ENCODE data around the gene ATF6B. TPM values are rescaled to one million over a fixed set of nuclear protein-coding genes. Genes with fewer than 3 reads are reported as not detected.

Gene ATF6B
- total and polyA plus RNA-seq, 2 of the 13 experiments (the other 11 are each of a cell fraction or from before 2014, with no cell fraction given) = 18.1 to 44.0 TPM

- TF ChIP-seq ZNF704 (CRISPR knock-in tag; IDR thresholded peaks at IDR 0.05; ENCODE audit: borderline replicate concordance) (peak; percentile 73; the same call in 1 of the 2 replicates), ELF3 (CRISPR knock-in tag; IDR thresholded peaks at IDR 0.05) (peak; percentile 82), BORCS8-MEF2B (CRISPR knock-in tag; IDR thresholded peaks at IDR 0.05) (peak; percentile 76), TCF12 (IDR thresholded peaks at IDR 0.05) (no peak), TCF12 (CRISPR knock-in tag; IDR thresholded peaks at IDR 0.05) (0 out of 2 replicates have a peak, but pooled peaks have one; percentile 68), ISL2 (CRISPR knock-in tag; IDR thresholded peaks at IDR 0.05) (no peak; the same call in 1 of the 2 replicates), PHF8 (CRISPR knock-in tag; IDR thresholded peaks at IDR 0.05) (peak; percentile 78), ZBTB7B (CRISPR knock-in tag; IDR thresholded peaks at IDR 0.05) (peak; percentile 66; the same call in 1 of the 2 replicates), KDM2A (CRISPR knock-in tag; IDR thresholded peaks at IDR 0.05; ENCODE audit: borderline replicate concordance, low read depth) (peak; percentile 82; the same call in 1 of the 2 replicates), HNRNPLL (IDR thresholded peaks at IDR 0.05; ENCODE audit: low read depth, low read length, poor library complexity, severe bottlenecking) (peak; percentile 33), ZNF441 (CRISPR knock-in tag; IDR thresholded peaks at IDR 0.05; ENCODE audit: borderline replicate concordance) (peak; percentile 59; the same call in 1 of the 2 replicates), MLX (CRISPR knock-in tag; IDR thresholded peaks at IDR 0.05) (0 out of 2 replicates have a peak, but pooled peaks have one; percentile 22), ZNF614 (CRISPR knock-in tag; IDR thresholded peaks at IDR 0.05; ENCODE audit: borderline replicate concordance) (peak; percentile 70; the same call in 1 of the 2 replicates), ZKSCAN1 (IDR thresholded peaks at IDR 0.05; ENCODE audit: low read length) (no peak), SNAI1 (CRISPR knock-in tag; IDR thresholded peaks at IDR 0.05; ENCODE audit: borderline replicate concordance) (0 out of 2 replicates have a peak, but pooled peaks have one; percentile 94), ZNF333 (CRISPR knock-in tag; IDR thresholded peaks at IDR 0.05; ENCODE audit: borderline replicate concordance) (0 out of 2 replicates have a peak, but pooled peaks have one; percentile 90), TFAP4 (IDR thresholded peaks at IDR 0.05; ENCODE audit: borderline replicate concordance, low read depth) (peak; percentile 74; the same call in 1 of the 2 replicates), KLF16 (CRISPR knock-in tag; IDR thresholded peaks at IDR 0.05) (peak in 1 of 2 experiments; percentile 67; a peak in 1 of 4 replicates), SUZ12 (IDR thresholded peaks at IDR 0.05; ENCODE audit: low read depth, low read length) (peak; percentile 32; the same call in 1 of the 2 replicates), GABPA (IDR thresholded peaks at IDR 0.05; ENCODE audit: low read depth, low read length) (peak; percentile 37), GABPA (CRISPR knock-in tag; IDR thresholded peaks at IDR 0.05; ENCODE audit: low read depth) (peak; percentile 85), ARNTL (CRISPR knock-in tag; IDR thresholded peaks at IDR 0.05) (peak; percentile 77), MEIS1 (CRISPR knock-in tag; IDR thresholded peaks at IDR 0.05; ENCODE audit: borderline replicate concordance) (0 out of 2 replicates have a peak, but pooled peaks have one; percentile 57), ZNF616 (CRISPR knock-in tag; IDR thresholded peaks at IDR 0.05; ENCODE audit: low read depth) (0 out of 2 replicates have a peak, but pooled peaks have one; percentile 28), DBP (CRISPR knock-in tag; IDR thresholded peaks at IDR 0.05; ENCODE audit: not compliant biosample characterization) (peak; percentile 7)
Observed at GRCh38 chr6:32127717-32128592, at the start of gene ATF6B (continued).

Measured in HepG2 (cell line).